Measurements from ENCODE around the gene NTF4. TPM values are rescaled to one million over a fixed set of nuclear protein-coding genes. Genes with fewer than 3 reads are reported as not detected.
A peak's percentile ranks its signal among the peaks of the same experiment; 100 is the strongest.

NTF4 gene
- total RNA-seq, 1 experiment from 2014 or later: 3.9 TPM

DNA sequence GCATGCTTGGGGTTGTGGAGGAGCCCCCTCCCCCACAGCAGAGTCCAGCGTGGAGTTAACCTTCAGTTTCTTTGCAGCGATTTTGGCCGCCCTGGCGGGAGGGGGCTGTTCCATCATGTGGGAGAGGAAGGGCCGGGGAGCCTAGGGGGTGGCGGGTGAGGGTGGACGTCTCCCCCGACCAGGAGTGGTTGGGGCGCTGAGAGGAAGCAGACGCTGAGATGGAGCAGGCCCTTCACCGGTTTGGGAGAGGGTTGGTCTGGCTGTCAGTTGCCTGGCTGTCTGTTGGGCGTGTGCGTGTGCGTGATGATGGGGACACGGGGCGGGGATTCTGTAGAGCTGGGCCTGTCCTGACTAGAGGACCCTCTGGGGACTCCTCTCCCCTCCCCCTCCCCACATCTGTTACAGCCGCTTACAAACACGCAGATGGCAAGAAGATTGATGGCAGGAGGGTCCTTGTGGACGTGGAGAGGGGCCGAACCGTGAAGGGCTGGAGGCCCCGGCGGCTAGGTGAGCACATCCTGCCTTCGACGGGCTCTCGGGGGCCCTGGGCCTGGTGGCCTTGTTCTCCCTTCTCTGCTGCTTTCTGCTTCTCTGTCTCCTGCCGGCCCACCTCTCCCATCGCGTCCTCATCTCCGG is 39.7 kb upstream of the NTF4 start:
- H3K4me1 Mint-ChIP-seq: peaks cover 20% of the 10 kb centered on the region
- POLR2A ChIA-PET: no interaction called here
- peaks cover 57% of the 10 kb centered on the region for H3K36me3 Mint-ChIP-seq
- no peak for DNase-seq (ENCODE audit: low spot score)
- H3K9me3 Mint-ChIP-seq: no peaks in the 10 kb centered on the region
- peak overlapping the region; percentile 37; the same call in 1 of the 2 replicates for H3K27ac Mint-ChIP-seq
- no peak for TF ChIP-seq ZNF232 (CRISPR knock-in tag; IDR thresholded peaks at IDR 0.05)
- no peak for TF ChIP-seq SOX15 (CRISPR knock-in tag; IDR thresholded peaks at IDR 0.05)
- TF ChIP-seq, protein P1, sequence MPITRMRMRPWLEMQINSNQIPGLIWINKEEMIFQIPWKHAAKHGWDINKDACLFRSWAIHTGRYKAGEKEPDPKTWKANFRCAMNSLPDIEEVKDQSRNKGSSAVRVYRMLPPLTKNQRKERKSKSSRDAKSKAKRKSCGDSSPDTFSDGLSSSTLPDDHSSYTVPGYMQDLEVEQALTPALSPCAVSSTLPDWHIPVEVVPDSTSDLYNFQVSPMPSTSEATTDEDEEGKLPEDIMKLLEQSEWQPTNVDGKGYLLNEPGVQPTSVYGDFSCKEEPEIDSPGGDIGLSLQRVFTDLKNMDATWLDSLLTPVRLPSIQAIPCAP (CRISPR knock-in tag; IDR thresholded peaks at IDR 0.05): no peak
- TF ChIP-seq, protein P2, sequence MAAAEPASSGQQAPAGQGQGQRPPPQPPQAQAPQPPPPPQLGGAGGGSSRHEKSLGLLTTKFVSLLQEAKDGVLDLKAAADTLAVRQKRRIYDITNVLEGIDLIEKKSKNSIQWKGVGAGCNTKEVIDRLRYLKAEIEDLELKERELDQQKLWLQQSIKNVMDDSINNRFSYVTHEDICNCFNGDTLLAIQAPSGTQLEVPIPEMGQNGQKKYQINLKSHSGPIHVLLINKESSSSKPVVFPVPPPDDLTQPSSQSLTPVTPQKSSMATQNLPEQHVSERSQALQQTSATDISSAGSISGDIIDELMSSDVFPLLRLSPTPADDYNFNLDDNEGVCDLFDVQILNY (CRISPR knock-in tag; IDR thresholded peaks at IDR 0.05): no peak
- TF ChIP-seq ETV6 (CRISPR knock-in tag; IDR thresholded peaks at IDR 0.05): no peak
- no peak for TF ChIP-seq ZNF671 (CRISPR knock-in tag; IDR thresholded peaks at IDR 0.05)
- TF ChIP-seq, protein P3, sequence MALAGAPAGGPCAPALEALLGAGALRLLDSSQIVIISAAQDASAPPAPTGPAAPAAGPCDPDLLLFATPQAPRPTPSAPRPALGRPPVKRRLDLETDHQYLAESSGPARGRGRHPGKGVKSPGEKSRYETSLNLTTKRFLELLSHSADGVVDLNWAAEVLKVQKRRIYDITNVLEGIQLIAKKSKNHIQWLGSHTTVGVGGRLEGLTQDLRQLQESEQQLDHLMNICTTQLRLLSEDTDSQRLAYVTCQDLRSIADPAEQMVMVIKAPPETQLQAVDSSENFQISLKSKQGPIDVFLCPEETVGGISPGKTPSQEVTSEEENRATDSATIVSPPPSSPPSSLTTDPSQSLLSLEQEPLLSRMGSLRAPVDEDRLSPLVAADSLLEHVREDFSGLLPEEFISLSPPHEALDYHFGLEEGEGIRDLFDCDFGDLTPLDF (CRISPR knock-in tag; IDR thresholded peaks at IDR 0.05): no peak
- TF ChIP-seq, protein P4, sequence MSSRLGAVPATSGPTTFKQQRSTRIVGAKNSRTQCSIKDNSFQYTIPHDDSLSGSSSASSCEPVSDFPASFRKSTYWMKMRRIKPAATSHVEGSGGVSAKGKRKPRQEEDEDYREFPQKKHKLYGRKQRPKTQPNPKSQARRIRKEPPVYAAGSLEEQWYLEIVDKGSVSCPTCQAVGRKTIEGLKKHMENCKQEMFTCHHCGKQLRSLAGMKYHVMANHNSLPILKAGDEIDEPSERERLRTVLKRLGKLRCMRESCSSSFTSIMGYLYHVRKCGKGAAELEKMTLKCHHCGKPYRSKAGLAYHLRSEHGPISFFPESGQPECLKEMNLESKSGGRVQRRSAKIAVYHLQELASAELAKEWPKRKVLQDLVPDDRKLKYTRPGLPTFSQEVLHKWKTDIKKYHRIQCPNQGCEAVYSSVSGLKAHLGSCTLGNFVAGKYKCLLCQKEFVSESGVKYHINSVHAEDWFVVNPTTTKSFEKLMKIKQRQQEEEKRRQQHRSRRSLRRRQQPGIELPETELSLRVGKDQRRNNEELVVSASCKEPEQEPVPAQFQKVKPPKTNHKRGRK (CRISPR knock-in tag; IDR thresholded peaks at IDR 0.05; ENCODE audit: borderline replicate concordance): no peak
- no peak for TF ChIP-seq TEAD1 (CRISPR knock-in tag; IDR thresholded peaks at IDR 0.05)
- TF ChIP-seq, protein P5, sequence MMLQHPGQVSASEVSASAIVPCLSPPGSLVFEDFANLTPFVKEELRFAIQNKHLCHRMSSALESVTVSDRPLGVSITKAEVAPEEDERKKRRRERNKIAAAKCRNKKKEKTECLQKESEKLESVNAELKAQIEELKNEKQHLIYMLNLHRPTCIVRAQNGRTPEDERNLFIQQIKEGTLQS (CRISPR knock-in tag; conservative IDR thresholded peaks at IDR 0.05): no peak
- TF ChIP-seq, protein P6, sequence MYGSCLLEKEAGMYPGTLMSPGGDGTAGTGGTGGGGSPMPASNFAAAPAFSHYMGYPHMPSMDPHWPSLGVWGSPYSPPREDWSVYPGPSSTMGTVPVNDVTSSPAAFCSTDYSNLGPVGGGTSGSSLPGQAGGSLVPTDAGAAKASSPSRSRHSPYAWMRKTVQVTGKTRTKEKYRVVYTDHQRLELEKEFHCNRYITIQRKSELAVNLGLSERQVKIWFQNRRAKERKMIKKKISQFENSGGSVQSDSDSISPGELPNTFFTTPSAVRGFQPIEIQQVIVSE (CRISPR knock-in tag; IDR thresholded peaks at IDR 0.05; ENCODE audit: borderline replicate concordance): no peak
- TF ChIP-seq, protein P7, sequence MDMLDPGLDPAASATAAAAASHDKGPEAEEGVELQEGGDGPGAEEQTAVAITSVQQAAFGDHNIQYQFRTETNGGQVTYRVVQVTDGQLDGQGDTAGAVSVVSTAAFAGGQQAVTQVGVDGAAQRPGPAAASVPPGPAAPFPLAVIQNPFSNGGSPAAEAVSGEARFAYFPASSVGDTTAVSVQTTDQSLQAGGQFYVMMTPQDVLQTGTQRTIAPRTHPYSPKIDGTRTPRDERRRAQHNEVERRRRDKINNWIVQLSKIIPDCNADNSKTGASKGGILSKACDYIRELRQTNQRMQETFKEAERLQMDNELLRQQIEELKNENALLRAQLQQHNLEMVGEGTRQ (CRISPR knock-in tag; IDR thresholded peaks at IDR 0.05): no peak
- no peak for TF ChIP-seq GRHL2 (CRISPR knock-in tag; IDR thresholded peaks at IDR 0.05; ENCODE audit: insufficient replicate concordance, severe bottlenecking)
- no peak for TF ChIP-seq OVOL2 (CRISPR knock-in tag; IDR thresholded peaks at IDR 0.05; ENCODE audit: borderline replicate concordance)
- TF ChIP-seq GTF2I (CRISPR knock-in tag; conservative IDR thresholded peaks at IDR 0.05): no peak
- no peak for TF ChIP-seq ZNF423 (CRISPR knock-in tag; IDR thresholded peaks at IDR 0.05)
- TF ChIP-seq ZNF138 (CRISPR knock-in tag; conservative IDR thresholded peaks at IDR 0.05): no peak
- TF ChIP-seq, protein P8, sequence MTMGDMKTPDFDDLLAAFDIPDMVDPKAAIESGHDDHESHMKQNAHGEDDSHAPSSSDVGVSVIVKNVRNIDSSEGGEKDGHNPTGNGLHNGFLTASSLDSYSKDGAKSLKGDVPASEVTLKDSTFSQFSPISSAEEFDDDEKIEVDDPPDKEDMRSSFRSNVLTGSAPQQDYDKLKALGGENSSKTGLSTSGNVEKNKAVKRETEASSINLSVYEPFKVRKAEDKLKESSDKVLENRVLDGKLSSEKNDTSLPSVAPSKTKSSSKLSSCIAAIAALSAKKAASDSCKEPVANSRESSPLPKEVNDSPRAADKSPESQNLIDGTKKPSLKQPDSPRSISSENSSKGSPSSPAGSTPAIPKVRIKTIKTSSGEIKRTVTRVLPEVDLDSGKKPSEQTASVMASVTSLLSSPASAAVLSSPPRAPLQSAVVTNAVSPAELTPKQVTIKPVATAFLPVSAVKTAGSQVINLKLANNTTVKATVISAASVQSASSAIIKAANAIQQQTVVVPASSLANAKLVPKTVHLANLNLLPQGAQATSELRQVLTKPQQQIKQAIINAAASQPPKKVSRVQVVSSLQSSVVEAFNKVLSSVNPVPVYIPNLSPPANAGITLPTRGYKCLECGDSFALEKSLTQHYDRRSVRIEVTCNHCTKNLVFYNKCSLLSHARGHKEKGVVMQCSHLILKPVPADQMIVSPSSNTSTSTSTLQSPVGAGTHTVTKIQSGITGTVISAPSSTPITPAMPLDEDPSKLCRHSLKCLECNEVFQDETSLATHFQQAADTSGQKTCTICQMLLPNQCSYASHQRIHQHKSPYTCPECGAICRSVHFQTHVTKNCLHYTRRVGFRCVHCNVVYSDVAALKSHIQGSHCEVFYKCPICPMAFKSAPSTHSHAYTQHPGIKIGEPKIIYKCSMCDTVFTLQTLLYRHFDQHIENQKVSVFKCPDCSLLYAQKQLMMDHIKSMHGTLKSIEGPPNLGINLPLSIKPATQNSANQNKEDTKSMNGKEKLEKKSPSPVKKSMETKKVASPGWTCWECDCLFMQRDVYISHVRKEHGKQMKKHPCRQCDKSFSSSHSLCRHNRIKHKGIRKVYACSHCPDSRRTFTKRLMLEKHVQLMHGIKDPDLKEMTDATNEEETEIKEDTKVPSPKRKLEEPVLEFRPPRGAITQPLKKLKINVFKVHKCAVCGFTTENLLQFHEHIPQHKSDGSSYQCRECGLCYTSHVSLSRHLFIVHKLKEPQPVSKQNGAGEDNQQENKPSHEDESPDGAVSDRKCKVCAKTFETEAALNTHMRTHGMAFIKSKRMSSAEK (CRISPR knock-in tag; IDR thresholded peaks at IDR 0.05; ENCODE audit: borderline replicate concordance): no peak
- no peak for TF ChIP-seq GABPB1 (CRISPR knock-in tag; IDR thresholded peaks at IDR 0.05)
- no peak overlapping the region for H3K4me3 Mint-ChIP-seq
- CTCF ChIA-PET: interaction anchor here (0.6 to 2.8 kb wide), 5 partner anchors 9 to 105 kb away, joined by 3 to 30 read pairs (median 3); partner anchors contain the start of gene LIN7B
- H3K27me3 Mint-ChIP-seq (ENCODE audit: low read depth): no peaks in the 10 kb centered on the region
- ATAC-seq: no peak
